HG03460 (cell line): ENCODE results near the gene COL5A1.

ENCODE experiments used
- ATAC-seq: cut with Tn5 transposase; IDR thresholded peaks from one replicate; pipeline ENCODE4 v1.9.1; 2021; ENCODE audit not compliant: unreplicated experiment

The COL5A1 gene

GRCh38 chr9:134886413-134886913 is 244.9 kb downstream of the COL5A1 start:
- ATAC-seq: no peak

GRCh38 chr9:134887219-134887618 is 245.6 kb downstream of the COL5A1 start:
- no peak for ATAC-seq

- no peak for ATAC-seq
Measured at GRCh38 chr9:134887686-134888602, 246.3 kb downstream of the COL5A1 start.

- no peak for ATAC-seq
Measured at GRCh38 chr9:134888603-134889190, 247.1 kb downstream of the COL5A1 start.

GRCh38 chr9:134889386-134890154 is 248.0 kb downstream of the COL5A1 start:
- ATAC-seq: no peak

- ATAC-seq: no peak
Measured at GRCh38 chr9:134890155-134890495, 248.5 kb downstream of the COL5A1 start.

GRCh38 chr9:134891053-134891452 is 249.4 kb downstream of the COL5A1 start:
- no peak for ATAC-seq

- no peak for ATAC-seq
Measured at GRCh38 chr9:134891713-134892112, 250.1 kb downstream of the COL5A1 start.

GRCh38 chr9:134892221-134892620 is 250.6 kb downstream of the COL5A1 start:
- no peak for ATAC-seq

- ATAC-seq: no peak
Measured at GRCh38 chr9:134892820-134893420, 251.3 kb downstream of the COL5A1 start.
